ENCODE data around the gene NDUFAF8.

The NDUFAF8 gene

GRCh38 chr17:81228420-81228819, 10.7 kb upstream of the NDUFAF8 start:
- no peak for TF ChIP-seq ZFX (IDR thresholded peaks at IDR 0.05)
- TF ChIP-seq, protein P1, sequence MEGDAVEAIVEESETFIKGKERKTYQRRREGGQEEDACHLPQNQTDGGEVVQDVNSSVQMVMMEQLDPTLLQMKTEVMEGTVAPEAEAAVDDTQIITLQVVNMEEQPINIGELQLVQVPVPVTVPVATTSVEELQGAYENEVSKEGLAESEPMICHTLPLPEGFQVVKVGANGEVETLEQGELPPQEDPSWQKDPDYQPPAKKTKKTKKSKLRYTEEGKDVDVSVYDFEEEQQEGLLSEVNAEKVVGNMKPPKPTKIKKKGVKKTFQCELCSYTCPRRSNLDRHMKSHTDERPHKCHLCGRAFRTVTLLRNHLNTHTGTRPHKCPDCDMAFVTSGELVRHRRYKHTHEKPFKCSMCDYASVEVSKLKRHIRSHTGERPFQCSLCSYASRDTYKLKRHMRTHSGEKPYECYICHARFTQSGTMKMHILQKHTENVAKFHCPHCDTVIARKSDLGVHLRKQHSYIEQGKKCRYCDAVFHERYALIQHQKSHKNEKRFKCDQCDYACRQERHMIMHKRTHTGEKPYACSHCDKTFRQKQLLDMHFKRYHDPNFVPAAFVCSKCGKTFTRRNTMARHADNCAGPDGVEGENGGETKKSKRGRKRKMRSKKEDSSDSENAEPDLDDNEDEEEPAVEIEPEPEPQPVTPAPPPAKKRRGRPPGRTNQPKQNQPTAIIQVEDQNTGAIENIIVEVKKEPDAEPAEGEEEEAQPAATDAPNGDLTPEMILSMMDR (conservative IDR thresholded peaks at IDR 0.05): no peak
- H3K27ac ChIP-seq: no peak overlapping the region

GRCh38 chr17:81228834-81229665, 10.1 kb upstream of the NDUFAF8 start:
- TF ChIP-seq, protein P1 (conservative IDR thresholded peaks at IDR 0.05): no peak
- no peak for TF ChIP-seq ZFX (IDR thresholded peaks at IDR 0.05)
- no peak overlapping the region for H3K27ac ChIP-seq

DNA sequence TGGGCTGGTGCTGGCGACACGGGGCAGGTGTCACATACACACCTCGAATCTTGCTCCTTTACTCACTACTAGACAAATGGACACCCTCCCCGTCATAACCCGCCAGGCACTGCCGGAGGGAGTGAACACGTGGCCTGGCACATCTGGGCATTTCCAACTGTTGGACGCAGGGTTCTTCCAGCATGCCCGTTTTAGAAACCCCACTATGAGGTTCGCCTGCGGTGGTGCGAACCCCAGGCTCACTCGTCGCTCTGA, 9.5 kb upstream of the NDUFAF8 start:
- no peak for TF ChIP-seq ZFX (IDR thresholded peaks at IDR 0.05)
- TF ChIP-seq, protein P1 (conservative IDR thresholded peaks at IDR 0.05): no peak
- no peak overlapping the region for H3K27ac ChIP-seq

DNA sequence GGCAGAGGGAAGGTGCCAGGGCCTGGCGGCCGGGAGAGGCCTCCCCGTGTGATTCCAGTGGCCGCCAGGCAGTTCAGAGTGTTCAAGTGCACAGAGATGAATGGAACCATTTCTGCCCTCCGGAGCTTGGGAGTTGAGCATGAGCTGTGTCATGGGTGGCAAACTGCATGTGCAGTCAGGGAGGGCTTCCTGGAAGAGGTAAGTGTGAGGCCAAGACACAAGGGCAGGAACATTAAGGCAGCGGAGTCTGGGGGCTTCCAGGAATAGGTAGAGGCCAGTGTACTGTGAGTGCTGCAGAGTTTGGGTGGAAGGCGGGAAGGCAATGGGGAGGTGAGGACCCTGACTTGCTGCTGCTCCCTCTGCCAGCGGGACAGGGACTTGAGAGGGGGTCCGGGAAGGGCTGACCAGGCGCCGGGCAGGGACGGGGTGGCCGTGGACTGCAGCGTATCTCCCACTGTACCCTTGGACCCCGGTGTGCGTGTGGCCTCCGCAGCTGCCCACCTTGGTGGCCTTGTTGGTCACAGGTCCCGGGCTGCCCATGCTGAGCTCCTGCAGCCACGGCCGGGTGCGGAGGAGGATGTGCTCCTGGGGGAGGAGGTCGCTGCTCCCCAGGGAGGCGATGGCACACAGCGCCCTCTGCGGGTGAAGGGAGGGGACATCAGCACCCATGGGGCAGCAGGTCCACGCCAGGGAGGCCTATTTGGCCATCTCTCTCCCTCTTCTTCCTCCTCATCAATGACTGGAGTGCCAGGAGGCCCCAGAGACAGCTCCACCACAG, 8.9 kb upstream of the NDUFAF8 start:
- no peak overlapping the region for H3K27ac ChIP-seq
- no peak for TF ChIP-seq ZFX (IDR thresholded peaks at IDR 0.05)
- TF ChIP-seq, protein P1 (conservative IDR thresholded peaks at IDR 0.05): no peak; the same call in 1 of the 2 replicates

DNA sequence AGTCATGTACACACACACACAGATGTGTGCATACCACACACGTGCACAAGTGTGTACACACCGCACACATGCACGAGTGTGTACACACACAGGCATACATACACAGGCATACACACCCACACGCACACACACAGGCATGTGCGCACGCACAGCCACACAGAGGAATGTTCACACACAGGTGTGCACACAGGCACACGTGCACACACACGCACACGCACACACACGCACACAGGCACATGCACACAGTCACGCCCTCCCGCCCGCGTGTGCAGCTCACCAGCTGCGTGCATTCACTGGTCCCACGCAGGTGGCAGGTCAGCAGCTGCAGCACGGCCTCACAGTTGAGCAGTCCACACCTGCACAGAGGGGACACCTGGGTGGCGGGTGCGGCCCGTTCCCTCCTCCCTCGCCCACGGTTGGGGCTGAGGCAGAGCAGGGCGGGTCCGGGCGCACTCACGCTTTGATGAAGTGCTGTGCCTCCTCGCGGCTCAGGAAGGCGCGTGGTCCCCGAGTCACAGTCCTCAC, 7.9 kb upstream of the NDUFAF8 start:
- no peak overlapping the region for H3K27ac ChIP-seq
- TF ChIP-seq, protein P1 (conservative IDR thresholded peaks at IDR 0.05): no peak
- no peak for TF ChIP-seq ZFX (IDR thresholded peaks at IDR 0.05)

GRCh38 chr17:81231766-81232581, 7.1 kb upstream of the NDUFAF8 start:
- TF ChIP-seq, protein P1 (conservative IDR thresholded peaks at IDR 0.05): no peak
- TF ChIP-seq ZFX (IDR thresholded peaks at IDR 0.05): no peak
- no peak overlapping the region for H3K27ac ChIP-seq
